ENCODE data around the gene CMTM2. TPM values are rescaled to one million over a fixed set of nuclear protein-coding genes. Genes with fewer than 3 reads are reported as not detected.

The CMTM2 gene
- total RNA-seq, 1 donor from 2014 or later: not detected

DNA sequence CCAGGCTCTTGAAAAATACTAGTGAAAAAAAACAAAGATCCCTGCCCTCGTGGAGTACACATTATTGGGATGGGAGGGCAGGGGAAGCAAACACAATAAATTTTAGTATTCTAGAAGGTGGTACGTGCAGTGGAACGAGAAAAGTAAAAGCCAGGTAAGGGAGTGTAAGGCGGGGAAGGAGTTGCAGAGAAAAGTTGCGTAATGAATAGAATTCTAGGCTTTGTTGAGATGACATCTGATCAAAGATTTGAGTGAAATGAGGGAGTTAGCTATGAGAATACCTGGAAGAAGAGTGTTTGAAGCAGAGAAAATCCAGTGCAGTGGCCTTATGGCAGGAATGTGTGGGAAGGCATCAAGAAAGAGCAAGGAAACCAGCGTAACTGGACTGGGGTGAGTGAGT is 24.8 kb upstream of the CMTM2 start:
- Histone ChIP-seq H3K9me3 (no peaks in the 10 kb centered on the region), H3K4me3 (no peak overlapping the region), H3K36me3 (no peaks in the 10 kb centered on the region), H3K4me1 (peaks cover 51% of the 10 kb centered on the region), H3K27ac (no peak overlapping the region), H3K27me3 (no peaks in the 10 kb centered on the region)
- peak in 1 of 2 donors; percentile 58 for DNase-seq (ENCODE audit: extremely low spot score in 2 of 2)
- TF ChIP-seq, protein P1, sequence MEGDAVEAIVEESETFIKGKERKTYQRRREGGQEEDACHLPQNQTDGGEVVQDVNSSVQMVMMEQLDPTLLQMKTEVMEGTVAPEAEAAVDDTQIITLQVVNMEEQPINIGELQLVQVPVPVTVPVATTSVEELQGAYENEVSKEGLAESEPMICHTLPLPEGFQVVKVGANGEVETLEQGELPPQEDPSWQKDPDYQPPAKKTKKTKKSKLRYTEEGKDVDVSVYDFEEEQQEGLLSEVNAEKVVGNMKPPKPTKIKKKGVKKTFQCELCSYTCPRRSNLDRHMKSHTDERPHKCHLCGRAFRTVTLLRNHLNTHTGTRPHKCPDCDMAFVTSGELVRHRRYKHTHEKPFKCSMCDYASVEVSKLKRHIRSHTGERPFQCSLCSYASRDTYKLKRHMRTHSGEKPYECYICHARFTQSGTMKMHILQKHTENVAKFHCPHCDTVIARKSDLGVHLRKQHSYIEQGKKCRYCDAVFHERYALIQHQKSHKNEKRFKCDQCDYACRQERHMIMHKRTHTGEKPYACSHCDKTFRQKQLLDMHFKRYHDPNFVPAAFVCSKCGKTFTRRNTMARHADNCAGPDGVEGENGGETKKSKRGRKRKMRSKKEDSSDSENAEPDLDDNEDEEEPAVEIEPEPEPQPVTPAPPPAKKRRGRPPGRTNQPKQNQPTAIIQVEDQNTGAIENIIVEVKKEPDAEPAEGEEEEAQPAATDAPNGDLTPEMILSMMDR (IDR thresholded peaks at IDR 0.05): no peak
- TF ChIP-seq POLR2A (IDR thresholded peaks at IDR 0.05): no peak
- TF ChIP-seq POLR2AphosphoS5 (IDR thresholded peaks at IDR 0.05; ENCODE audit: insufficient read depth in 1 of 2, low read depth in 1 of 2): no peak
- intact Hi-C loops (cut with DNase I): loop anchor here (10.0 kb wide), 1 partner anchor 50 kb away; no protein-coding TSS in a partner anchor

DNA sequence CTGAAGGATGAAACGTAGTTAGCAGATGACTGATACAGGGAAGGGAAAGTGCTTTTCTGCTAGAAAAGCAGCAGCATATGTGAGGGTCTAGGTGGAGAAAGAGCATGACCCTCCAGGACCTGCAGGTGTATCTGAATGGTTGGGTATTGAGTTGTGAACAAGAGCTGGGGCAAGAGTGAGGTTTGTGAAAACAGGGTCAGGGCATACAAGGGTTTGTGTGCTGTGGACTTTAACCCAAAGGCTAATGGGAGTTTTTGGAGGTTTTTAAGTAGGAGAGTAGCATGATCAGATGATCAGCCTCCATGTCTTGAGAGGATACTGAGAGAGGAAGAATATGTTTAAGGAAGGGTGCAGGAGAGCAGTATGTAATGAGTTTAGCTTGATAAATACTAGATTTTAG is 19.2 kb upstream of the CMTM2 start:
- no peak overlapping the region for H3K4me3 ChIP-seq
- H3K27me3 ChIP-seq: no peaks in the 10 kb centered on the region
- TF ChIP-seq, protein P1 (IDR thresholded peaks at IDR 0.05): no peak
- TF ChIP-seq POLR2A (IDR thresholded peaks at IDR 0.05) (no peak), POLR2AphosphoS5 (IDR thresholded peaks at IDR 0.05; ENCODE audit: insufficient read depth in 1 of 2, low read depth in 1 of 2) (no peak)
- no peaks in the 10 kb centered on the region for H3K9me3 ChIP-seq
- no peak overlapping the region for H3K27ac ChIP-seq
- no peak for DNase-seq (ENCODE audit: extremely low spot score in 2 of 2)
- peaks cover 0 to 4% of the 10 kb centered on the region in 2 donors for H3K36me3 ChIP-seq
- intact Hi-C loops (cut with DNase I): no loop called here
- H3K4me1 ChIP-seq: peaks cover 8% of the 10 kb centered on the region

DNA sequence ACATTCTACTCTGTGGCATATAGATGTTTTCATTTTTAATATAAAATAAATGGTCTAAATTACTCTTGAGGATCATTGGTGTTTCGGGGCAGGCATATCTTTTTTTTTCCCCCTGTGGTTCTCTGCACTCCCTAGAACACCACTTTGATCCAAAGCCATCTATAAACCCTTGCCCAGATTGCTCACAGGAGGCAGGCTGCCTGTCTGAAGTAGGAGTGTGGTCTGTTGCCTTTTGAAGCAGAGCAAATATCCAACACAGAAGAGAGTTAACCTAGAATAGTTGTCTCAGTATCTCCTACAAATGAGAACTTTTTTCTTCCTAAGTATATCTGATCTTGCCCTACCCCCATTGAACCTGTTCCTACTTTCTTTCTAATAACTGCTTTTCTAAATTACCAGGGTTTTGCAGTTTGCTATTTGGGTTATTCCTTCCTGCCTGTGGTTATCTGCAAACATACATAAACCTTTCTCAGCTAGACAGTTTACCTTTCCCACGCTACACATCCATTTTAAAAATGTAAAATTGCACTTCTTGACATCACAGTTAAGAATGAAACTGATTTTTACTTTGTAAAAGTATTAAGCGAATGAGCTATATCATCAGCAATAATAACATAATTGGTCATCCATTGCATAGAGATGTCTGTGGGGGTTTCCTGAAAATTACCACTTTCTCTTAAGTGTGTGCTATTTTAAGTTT is 17.7 kb upstream of the CMTM2 start:
- intact Hi-C loops (cut with DNase I): no loop called here
- Histone ChIP-seq H3K27me3 (no peaks in the 10 kb centered on the region), H3K9me3 (no peaks in the 10 kb centered on the region), H3K36me3 (peaks cover 0 to 10% of the 10 kb centered on the region in 2 donors), H3K4me3 (no peak overlapping the region), H3K4me1 (no peaks in the 10 kb centered on the region), H3K27ac (no peak overlapping the region)
- DNase-seq (ENCODE audit: extremely low spot score in 2 of 2): no peak
- no peak for TF ChIP-seq POLR2A (IDR thresholded peaks at IDR 0.05)
- TF ChIP-seq, protein P1 (IDR thresholded peaks at IDR 0.05): no peak
- TF ChIP-seq POLR2AphosphoS5 (IDR thresholded peaks at IDR 0.05; ENCODE audit: insufficient read depth in 1 of 2, low read depth in 1 of 2): no peak

DNA sequence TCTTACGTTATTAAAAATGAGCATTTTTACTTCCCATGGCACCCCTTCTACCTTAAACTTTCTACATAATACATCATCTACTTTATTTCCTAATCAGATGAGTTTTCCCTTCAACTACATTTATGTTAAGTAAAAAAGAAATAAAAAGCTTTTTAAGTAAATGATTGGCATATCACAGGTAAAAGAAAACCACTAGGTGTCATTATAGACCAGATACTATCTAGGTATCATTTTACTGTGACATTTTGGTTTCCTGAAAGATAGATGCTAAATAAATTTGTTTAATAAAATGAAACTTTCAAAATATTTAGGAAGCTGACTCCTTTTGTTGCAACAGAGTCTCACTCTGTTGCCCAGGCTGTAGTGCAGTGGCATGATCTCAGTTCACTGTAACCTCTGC is 16.9 kb upstream of the CMTM2 start:
- H3K4me1 ChIP-seq: no peaks in the 10 kb centered on the region
- no peak overlapping the region for H3K4me3 ChIP-seq
- no peaks in the 10 kb centered on the region for H3K27me3 ChIP-seq
- H3K36me3 ChIP-seq: peaks cover 0 to 14% of the 10 kb centered on the region in 2 donors
- TF ChIP-seq POLR2A (IDR thresholded peaks at IDR 0.05): no peak
- TF ChIP-seq, protein P1 (IDR thresholded peaks at IDR 0.05): no peak
- no peak for TF ChIP-seq POLR2AphosphoS5 (IDR thresholded peaks at IDR 0.05; ENCODE audit: insufficient read depth in 1 of 2, low read depth in 1 of 2)
- H3K27ac ChIP-seq: no peak overlapping the region
- DNase-seq (ENCODE audit: extremely low spot score in 2 of 2): no peak
- no peaks in the 10 kb centered on the region for H3K9me3 ChIP-seq
- intact Hi-C loops (cut with DNase I): no loop called here

DNA sequence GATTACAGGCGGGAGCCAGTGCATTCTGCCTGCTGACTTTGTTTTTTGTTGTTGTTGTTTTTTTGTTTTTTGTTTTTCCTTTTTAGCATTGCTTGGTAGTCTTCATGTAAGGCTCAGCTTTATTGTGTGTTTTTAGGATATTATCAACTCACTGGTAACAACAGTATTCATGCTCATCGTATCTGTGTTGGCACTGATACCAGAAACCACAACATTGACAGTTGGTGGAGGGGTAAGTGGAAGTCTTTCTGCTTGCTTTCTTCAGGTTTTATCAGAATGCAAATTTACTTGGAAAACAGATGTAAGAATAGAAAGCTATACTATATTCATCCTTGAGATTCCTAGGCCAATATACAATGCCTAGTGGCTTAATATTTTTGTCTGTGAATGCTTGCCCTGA is 16.3 kb upstream of the CMTM2 start:
- H3K36me3 ChIP-seq: peaks cover 0 to 14% of the 10 kb centered on the region in 2 donors
- H3K4me3 ChIP-seq: no peak overlapping the region
- H3K27ac ChIP-seq: no peak overlapping the region
- DNase-seq (ENCODE audit: extremely low spot score in 2 of 2): no peak
- H3K4me1 ChIP-seq: no peaks in the 10 kb centered on the region
- intact Hi-C loops (cut with DNase I): no loop called here
- TF ChIP-seq POLR2AphosphoS5 (IDR thresholded peaks at IDR 0.05; ENCODE audit: insufficient read depth in 1 of 2, low read depth in 1 of 2): no peak
- no peak for TF ChIP-seq POLR2A (IDR thresholded peaks at IDR 0.05)
- TF ChIP-seq, protein P1 (IDR thresholded peaks at IDR 0.05): no peak
- no peaks in the 10 kb centered on the region for H3K27me3 ChIP-seq
- H3K9me3 ChIP-seq: no peaks in the 10 kb centered on the region
